Thyroid gland (tissue), 4 donors: ENCODE data around the gene OSBPL8. TPM values are rescaled to one million over a fixed set of nuclear protein-coding genes. Genes with fewer than 3 reads are reported as not detected.

Experiments used
- DNase-seq, 2 donors: peaks; one replicate each; pipeline ENCODE4 v3.0.0-alpha.2; 2019
- H3K27ac ChIP-seq, 3 donors: fragments of 200-600 bp; sonication (generic); 1 replicate in 2 of 3; 2 replicates in 1 of 3; pipeline ENCODE4 v1.5.1; 2016 to 2019; ENCODE audit warnings: mild to moderate bottlenecking in 1 of 3, moderate library complexity in 1 of 3
- H3K27me3 ChIP-seq: fragments of 200-600 bp; sonication (generic); one replicate; pipeline ENCODE4 v1.5.1; 2019
- H3K36me3 ChIP-seq, 2 donors: fragments of 200-600 bp; sonication (generic); one replicate each; pipeline ENCODE4 v1.5.1; 2016 to 2019
- H3K4me1 ChIP-seq, 2 donors: fragments of 200-600 bp; sonication (generic); one replicate each; pipeline ENCODE4 v1.5.1; 2017 to 2019
- H3K4me3 ChIP-seq, 3 donors: fragments of 200-600 bp; sonication (generic); replicated peaks in 1 of 3; 1 replicate in 2 of 3; 2 replicates in 1 of 3; pipeline ENCODE4 v1.5.1; 2016; ENCODE audit warnings: mild to moderate bottlenecking in 1 of 3
- H3K9me3 ChIP-seq: fragments of 200-600 bp; sonication (generic); one replicate; pipeline ENCODE4 v1.5.1; 2017
- CTCF ChIP-seq, 6 experiments: fragments of 200-600 bp in 3 of 6; fragments of 450-650 bp in 3 of 6; sonication (generic) in 3 of 6; IDR thresholded peaks; one replicate each; pipeline ENCODE4 v1.5.1; 2016 to 2019; ENCODE audit warnings: antibody characterized with exemption in 6 of 6, mild to moderate bottlenecking in 2 of 6, inconsistent platforms in 1 of 6, moderate library complexity in 1 of 6
- POLR2A ChIP-seq, 2 donors: fragments of 450-650 bp; IDR thresholded peaks; one replicate each; pipeline ENCODE4 v1.6.1; 2017; ENCODE audit warnings: antibody characterized with exemption in 2 of 2, mild to moderate bottlenecking in 2 of 2, moderate library complexity in 1 of 2
- WGBS, 2 donors: methylation state at CpG; one replicate each; pipeline ENCODE4 v1.1.5; 2017; 5-methylcytosine and 5-hydroxymethylcytosine counted together
- intact Hi-C: fragments of 100-400 bp; cut with DNase I; formaldehyde crosslinking; loops from one replicate; pipeline ENCODE4 v1.15.1; 2023
- total RNA-seq, 4 donors: library from RNA; depleted of rRNA; stranded (reverse); fragments of >200 nt; gene quantifications; one replicate each; pipeline ENCODE4 v1.2.3, GENCODE V29; 2016

Gene OSBPL8
- total RNA-seq, 4 donors from 2014 or later = 69.8 to 112 (median 77.6) TPM

- no peak for DNase-seq
- Histone ChIP-seq H3K4me3 (no peak overlapping the region), H3K4me1 (peaks cover 4% of the 10 kb centered on the region in 2 donors), H3K36me3 (no peaks in the 10 kb centered on the region), H3K9me3 (no peaks in the 10 kb centered on the region), H3K27ac (no peak overlapping the region), H3K27me3 (no peaks in the 10 kb centered on the region)
- intact Hi-C loops = no loop called here
- WGBS, 2 donors = 95 to 96% methylated on average over 2 of the region's 2 CpGs
- no peak for TF ChIP-seq CTCF (IDR thresholded peaks at IDR 0.05)
- no peak for TF ChIP-seq POLR2A (IDR thresholded peaks at IDR 0.05)
Observed at GRCh38 chr12:76563061-76563460, 3.5 kb upstream of the OSBPL8 start.

GRCh38 chr12:76562130-76562529, 2.6 kb upstream of the OSBPL8 start:
- DNase-seq = no peak
- Histone ChIP-seq H3K4me1 (peaks cover 7 to 12% of the 10 kb centered on the region in 2 donors), H3K4me3 (no peak overlapping the region), H3K27me3 (no peaks in the 10 kb centered on the region), H3K27ac (no peak overlapping the region), H3K36me3 (no peaks in the 10 kb centered on the region), H3K9me3 (no peaks in the 10 kb centered on the region)
- WGBS, 2 donors = 55 to 64% methylated on average over 3 of the region's 3 CpGs
- intact Hi-C loops = no loop called here
- TF ChIP-seq POLR2A (IDR thresholded peaks at IDR 0.05) (no peak), CTCF (IDR thresholded peaks at IDR 0.05) (no peak)

GRCh38 chr12:76560086-76560491, 518 bp upstream of the OSBPL8 start:
- intact Hi-C loops = no loop called here
- TF ChIP-seq POLR2A (IDR thresholded peaks at IDR 0.05) = no peak
- TF ChIP-seq CTCF (IDR thresholded peaks at IDR 0.05) = no peak
- Histone ChIP-seq H3K27me3 (no peaks in the 10 kb centered on the region), H3K36me3 (no peaks in the 10 kb centered on the region), H3K4me1 (peaks cover 7 to 13% of the 10 kb centered on the region in 2 donors), H3K4me3 (peak overlapping the region; percentile 74 to 95 (median 92)), H3K9me3 (no peaks in the 10 kb centered on the region), H3K27ac (peak overlapping the region; percentile 90 to 95 (median 93))
- WGBS, 2 donors = 23 to 25% methylated on average over 8 of the region's 8 CpGs
- DNase-seq = no peak

GRCh38 chr12:76558684-76559399, 729 bp downstream of the OSBPL8 start:
- TF ChIP-seq CTCF (IDR thresholded peaks at IDR 0.05) (no peak), POLR2A (IDR thresholded peaks at IDR 0.05) (peak in 1 of 2 donors; percentile 21)
- peaks cover 7 to 13% of the 10 kb centered on the region in 2 donors for H3K4me1 ChIP-seq
- no peaks in the 10 kb centered on the region for H3K36me3 ChIP-seq
- peak; percentile 48 to 55 for DNase-seq
- no peaks in the 10 kb centered on the region for H3K27me3 ChIP-seq
- intact Hi-C loops = no loop called here
- WGBS, 2 donors = 1 to 2% methylated on average over 25 to 32 of the region's 33 CpGs
- no peaks in the 10 kb centered on the region for H3K9me3 ChIP-seq
- H3K27ac ChIP-seq = peak overlapping the region; percentile 90 to 95 (median 93)
- H3K4me3 ChIP-seq = peak overlapping the region; percentile 74 to 95 (median 92)

GRCh38 chr12:76556368-76556767, 3.2 kb downstream of the OSBPL8 start:
- WGBS, 2 donors = 97 to 98% methylated on average over 4 of the region's 4 CpGs
- Histone ChIP-seq H3K4me3 (no peak overlapping the region), H3K27me3 (no peaks in the 10 kb centered on the region), H3K36me3 (no peaks in the 10 kb centered on the region), H3K4me1 (peaks cover 11 to 18% of the 10 kb centered on the region in 2 donors), H3K27ac (no peak overlapping the region), H3K9me3 (no peaks in the 10 kb centered on the region)
- intact Hi-C loops = no loop called here
- TF ChIP-seq CTCF (IDR thresholded peaks at IDR 0.05) (no peak), POLR2A (IDR thresholded peaks at IDR 0.05) (no peak)
- DNase-seq = no peak
